VCaP (cell line): Measurements from ENCODE around the gene DOCK11.

Experiments used
- H3K27ac ChIP-seq: fragments of 450-650 bp; 2 replicates; pipeline ENCODE4 v1.5.1; 2017
- TF ChIP-seq, protein P1 (sequence below): fragments of 450-650 bp; conservative IDR thresholded peaks from 2 replicates; pipeline ENCODE4 v1.5.1; 2017; ENCODE audit warnings: mild to moderate bottlenecking, moderate library complexity

Gene DOCK11

GRCh38 chrX:118551426-118551825 lies 55.8 kb downstream of the DOCK11 start:
- H3K27ac ChIP-seq = no peak overlapping the region
- TF ChIP-seq, protein P1, sequence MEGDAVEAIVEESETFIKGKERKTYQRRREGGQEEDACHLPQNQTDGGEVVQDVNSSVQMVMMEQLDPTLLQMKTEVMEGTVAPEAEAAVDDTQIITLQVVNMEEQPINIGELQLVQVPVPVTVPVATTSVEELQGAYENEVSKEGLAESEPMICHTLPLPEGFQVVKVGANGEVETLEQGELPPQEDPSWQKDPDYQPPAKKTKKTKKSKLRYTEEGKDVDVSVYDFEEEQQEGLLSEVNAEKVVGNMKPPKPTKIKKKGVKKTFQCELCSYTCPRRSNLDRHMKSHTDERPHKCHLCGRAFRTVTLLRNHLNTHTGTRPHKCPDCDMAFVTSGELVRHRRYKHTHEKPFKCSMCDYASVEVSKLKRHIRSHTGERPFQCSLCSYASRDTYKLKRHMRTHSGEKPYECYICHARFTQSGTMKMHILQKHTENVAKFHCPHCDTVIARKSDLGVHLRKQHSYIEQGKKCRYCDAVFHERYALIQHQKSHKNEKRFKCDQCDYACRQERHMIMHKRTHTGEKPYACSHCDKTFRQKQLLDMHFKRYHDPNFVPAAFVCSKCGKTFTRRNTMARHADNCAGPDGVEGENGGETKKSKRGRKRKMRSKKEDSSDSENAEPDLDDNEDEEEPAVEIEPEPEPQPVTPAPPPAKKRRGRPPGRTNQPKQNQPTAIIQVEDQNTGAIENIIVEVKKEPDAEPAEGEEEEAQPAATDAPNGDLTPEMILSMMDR = no peak

- H3K27ac ChIP-seq = no peak overlapping the region
- TF ChIP-seq, protein P1 = no peak
These were observed 56.7 kb downstream of the DOCK11 start for GRCh38 chrX:118552121-118552900.

DNA sequence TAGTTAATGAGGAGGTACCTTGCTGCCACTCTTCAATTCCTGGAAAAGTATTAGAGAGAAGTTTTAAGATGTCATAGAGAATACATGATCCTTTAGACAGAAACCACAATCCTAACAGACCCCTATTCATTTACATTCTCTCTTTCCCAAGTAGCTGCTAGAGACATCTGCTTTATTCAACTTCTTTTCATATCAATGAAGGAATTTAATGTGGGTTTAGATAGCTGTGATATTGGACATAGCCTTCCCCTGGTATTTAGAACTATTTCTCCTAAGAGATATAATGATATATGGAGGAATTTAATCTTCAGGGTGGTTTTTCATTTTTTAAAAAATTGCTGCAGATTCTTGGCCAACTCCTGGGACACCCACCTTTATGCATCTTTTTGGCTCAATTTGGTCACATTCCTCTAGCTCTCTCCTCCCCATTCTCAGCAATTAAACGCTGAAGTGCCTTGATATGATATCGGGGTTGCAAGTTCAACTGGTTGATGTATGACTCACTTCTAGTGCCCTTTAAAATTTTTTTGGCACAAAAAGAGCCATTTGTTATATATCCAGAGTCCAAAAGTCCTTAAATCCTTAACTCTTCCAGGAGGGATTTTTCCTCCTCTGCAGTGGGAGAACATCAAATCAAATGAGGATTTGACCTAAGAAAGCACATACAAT lies 57.6 kb downstream of the DOCK11 start:
- no peak overlapping the region for H3K27ac ChIP-seq
- TF ChIP-seq, protein P1 = no peak

GRCh38 chrX:118554511-118554910 lies 58.9 kb downstream of the DOCK11 start:
- TF ChIP-seq, protein P1 = no peak
- no peak overlapping the region for H3K27ac ChIP-seq

DNA sequence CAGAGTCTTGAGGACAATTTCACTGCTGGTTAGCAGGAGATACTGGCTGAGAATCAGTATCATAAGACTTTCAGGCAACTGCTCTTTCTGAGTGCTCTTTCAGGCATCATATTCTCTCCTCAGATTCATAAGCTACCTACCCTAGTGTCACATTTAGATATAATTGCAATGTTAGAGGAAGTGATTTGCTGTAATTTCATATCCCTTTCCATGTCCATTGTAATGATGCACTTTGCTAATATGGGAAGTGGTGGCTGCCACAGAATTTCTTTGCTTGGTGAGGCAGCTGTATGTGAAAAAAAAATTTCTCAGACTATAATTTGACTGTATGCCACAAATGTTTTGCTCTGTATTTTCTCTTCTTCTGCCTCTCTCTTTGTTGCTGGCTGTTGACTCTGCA lies 63.3 kb downstream of the DOCK11 start:
- TF ChIP-seq, protein P1 = no peak
- no peak overlapping the region for H3K27ac ChIP-seq

DNA sequence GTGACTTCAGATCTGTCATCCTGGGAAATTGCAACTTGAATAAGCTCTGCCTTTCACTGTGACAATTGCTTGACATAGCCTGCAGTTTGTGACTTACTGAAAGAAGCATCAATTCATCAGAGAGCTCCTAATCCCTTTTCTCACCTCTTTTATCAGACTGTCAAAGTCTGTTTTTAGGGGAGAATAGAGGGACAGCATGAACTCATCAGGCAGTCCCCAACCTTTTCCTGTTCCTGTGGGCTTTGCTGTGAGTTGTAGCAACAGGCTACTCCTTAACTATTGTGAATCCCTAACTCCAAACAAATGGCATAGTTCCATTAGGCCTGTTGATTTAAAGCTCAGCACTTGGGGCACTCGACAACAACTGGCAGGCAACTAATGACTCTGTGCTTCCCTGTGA lies 64.9 kb downstream of the DOCK11 start:
- TF ChIP-seq, protein P1 = no peak
- H3K27ac ChIP-seq = no peak overlapping the region

GRCh38 chrX:118562582-118563164 lies 67.1 kb downstream of the DOCK11 start:
- TF ChIP-seq, protein P1 = no peak
- no peak overlapping the region for H3K27ac ChIP-seq
